Stimulated activated CD4-positive, alpha-beta T cell treated with anti-CD3 and anti-CD28 coated beads, Interleukin-15, amount 100 ng/mL, for 48 hours (primary cell): Measurements from ENCODE around the gene BLTP3A.
"Not testable (repeated sequence)": the region's sequence is repeated elsewhere in the genome, so short reads cannot be mapped to it uniquely, and the experiment has no call there.

Experiments
- DNase-seq, 2 donors: peaks; one replicate each; pipeline ENCODE4 v3.0.0-alpha.2; 2020; ENCODE audit warnings: low read depth in 2 of 2

The BLTP3A gene

GRCh38 chr6:34791701-34792604, at the start of gene BLTP3A:
Gene BLTP3A, plus strand, starts transcription at chr6:34792083. Its CDS starts 168 bp downstream, at chr6:34792251.
- peak; percentile 41 to 64 for DNase-seq

GRCh38 chr6:34742094-34742493, 49.8 kb upstream of the BLTP3A start:
- DNase-seq, result no peak

- no peak for DNase-seq
These were observed 48.1 kb upstream of the BLTP3A start for GRCh38 chr6:34743625-34744293.

DNA sequence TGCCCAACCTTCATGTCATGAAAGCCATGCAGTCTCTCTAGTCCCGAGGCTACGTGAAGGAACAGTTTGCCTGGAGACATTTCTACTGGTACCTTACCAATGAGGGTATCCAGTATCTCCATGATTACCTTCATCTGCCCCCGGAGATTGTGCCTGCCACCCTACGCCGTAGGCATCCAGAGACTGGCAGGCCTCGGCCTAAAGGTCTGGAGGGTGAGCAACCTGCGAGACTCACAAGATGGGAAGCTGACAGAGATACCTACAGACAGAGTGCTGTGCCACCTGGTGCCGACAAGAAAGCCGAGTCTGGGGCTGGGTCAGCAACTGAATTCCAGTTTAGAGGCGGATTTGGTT, 47.6 kb upstream of the BLTP3A start:
- DNase-seq, result not testable (repeated sequence)

DNA sequence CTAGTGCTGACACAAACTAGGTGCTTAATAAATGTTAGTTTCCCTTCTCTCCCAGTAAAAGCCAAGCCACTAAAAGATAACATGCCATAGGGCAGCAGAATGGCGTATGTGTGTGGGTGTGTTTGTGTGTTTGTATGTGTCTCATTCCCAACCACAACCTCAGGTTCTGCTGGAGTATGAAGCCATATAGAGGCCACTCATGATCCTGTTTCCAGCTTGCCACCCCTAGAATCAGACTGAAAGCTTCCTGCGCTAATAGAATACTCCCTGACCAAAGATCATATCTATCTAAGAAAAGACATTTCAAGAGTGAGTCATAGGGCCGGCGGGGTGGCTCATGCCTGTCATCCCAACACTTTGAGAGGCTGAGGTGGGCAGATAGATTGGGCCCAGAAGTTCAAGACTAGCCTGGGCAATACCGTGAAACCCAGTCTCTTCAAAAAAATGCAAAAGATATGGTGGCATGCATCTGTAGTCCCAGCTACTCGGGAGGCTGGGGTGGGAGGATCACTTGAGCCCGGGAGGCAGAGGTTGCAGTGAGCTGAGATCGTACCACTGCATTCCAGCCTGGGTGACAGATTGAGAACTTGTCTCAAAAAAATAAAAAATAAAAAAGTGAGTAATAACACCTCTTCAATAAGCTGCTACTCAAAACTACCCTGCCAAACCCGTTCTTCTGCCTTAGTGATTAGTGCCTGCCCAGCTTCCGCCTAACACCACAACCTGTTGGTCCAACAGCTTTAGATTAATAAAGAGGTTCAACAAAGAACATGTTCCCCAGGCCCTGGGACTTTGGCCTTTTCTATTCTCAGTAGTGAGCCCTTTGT, 46.4 kb upstream of the BLTP3A start:
- DNase-seq, result peak in 1 of 2 donors; percentile 9

GRCh38 chr6:34746104-34746846, 45.6 kb upstream of the BLTP3A start:
- DNase-seq, result no peak

DNA sequence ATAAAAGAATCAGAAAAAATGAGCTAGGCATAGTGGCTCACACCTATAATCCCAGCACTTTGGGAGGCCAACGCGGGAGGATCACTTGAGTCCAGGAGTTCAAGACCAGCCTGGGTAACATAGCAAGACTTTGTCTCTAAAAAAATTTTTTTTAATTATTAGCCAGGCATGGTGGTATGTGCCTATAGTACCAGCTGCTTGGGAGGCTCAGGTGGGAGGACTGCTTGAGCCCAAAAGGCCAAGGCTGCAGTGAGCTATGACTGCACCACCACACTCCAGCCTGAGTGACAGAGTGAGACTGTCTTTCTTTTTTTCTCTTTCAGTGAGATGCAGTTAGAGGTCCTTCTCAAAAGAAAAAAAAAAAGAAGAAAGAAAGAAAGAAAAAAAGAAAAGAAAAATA, 43.1 kb upstream of the BLTP3A start:
- DNase-seq, result no peak

GRCh38 chr6:34756513-34756856, 35.4 kb upstream of the BLTP3A start:
- peak; percentile 25 to 50 for DNase-seq

DNA sequence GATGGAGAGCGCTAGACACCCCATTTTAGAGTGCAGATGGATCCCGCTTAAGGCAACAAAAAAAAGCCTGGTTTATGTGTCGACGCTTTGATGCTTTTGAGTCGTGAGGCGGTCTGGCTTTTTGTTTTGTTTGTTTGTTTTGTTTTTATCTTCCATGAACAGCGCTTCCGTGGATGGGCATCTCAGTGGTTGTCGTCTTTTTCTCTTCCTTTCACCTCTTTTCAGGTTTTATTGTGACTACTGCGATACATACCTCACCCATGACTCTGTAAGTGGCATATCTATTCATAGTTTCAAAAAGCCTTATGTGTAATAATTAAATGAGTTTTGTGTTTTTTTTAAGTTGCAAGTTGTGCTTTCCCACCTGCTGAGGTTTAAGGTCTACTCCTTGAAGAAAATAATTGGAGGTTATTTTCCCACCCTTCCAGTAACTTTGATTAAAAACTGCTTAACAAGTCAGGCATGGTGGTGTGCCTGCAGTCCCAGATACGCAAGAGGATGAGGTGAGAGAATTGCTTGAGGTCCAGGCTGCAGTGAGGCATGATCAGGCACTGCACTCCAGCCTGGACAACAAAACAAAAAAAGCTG, 34.1 kb upstream of the BLTP3A start:
- DNase-seq, result no peak

GRCh38 chr6:34760108-34760507, 31.8 kb upstream of the BLTP3A start:
- no peak for DNase-seq

GRCh38 chr6:34761681-34762080, 30.2 kb upstream of the BLTP3A start:
- DNase-seq, result not testable (repeated sequence)

DNA sequence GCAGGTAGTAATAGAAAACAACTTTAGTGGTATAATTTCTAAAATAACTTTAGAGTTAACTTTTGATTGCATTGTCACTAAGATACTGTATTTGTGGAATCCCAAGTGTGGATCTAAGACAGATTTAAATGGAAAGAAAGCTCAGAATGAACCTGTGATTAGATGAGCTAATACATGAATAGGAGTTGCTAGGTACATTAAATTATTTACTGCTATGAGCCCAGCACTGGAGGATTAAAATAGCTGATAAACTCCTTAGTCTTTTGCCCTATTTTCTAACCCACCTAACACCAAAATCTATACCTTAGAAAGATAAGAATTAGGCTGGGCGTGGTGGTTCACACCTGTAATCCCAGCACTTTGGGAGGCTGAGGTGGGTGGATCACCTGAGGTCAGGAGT, 23.7 kb upstream of the BLTP3A start:
- no peak for DNase-seq

DNA sequence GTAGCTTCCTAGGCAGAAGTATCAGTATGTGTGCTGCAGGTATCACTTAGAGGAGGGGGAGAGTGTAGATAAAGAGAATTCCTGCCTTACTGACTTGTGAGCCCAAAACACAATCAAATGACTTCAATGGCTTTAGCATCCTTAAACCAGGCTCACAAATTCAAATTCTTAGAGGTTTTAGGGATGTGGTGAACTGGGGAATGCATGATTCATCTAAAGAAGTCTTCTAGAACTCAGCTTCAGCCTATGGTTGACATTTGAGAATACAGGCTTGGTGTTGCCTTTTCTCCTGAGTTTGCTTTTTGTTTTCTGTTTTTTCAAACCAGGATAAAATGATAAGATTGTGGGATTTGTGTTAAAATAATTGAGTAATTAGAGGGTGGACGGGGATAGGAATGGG, 20.2 kb upstream of the BLTP3A start:
- no peak for DNase-seq

DNA sequence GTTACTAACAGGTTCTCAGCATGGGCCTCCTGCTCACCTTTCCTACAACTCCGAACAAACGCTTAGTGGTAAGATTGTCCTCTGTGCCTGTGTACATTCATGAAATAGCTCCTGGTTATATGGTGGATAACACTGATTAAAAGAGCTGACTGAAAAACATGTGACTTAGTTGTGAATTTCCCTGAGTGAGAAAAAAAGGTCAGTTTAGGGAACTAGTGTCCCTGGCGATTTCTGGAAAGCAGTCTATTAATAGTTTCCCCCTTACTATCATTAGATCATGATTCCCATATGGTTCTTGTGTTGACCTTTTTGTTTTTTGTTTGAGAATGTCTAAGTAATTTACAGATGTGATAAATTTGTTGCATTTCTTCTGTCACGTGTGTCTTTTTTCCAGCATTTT, 18.9 kb upstream of the BLTP3A start:
- DNase-seq, result no peak

DNA sequence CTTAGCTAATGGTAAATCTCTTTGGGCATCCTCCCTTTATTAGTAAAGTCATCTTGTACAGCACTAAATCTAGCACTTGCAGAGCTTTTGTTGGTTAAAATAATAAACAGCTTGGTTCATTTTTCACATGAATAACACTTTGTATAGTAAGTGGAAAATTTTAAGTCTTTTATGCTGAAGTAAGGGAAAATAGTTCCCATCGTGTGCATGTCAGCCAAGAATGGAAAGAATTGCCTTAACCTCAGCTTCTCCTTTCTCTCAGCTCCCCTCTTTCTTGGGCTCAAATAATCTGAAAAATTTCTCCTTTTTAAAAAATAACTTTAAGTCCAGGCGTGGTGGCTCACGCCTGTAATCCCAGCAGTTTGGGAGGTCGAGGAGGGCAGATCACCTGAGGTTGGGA, 18.0 kb upstream of the BLTP3A start:
- DNase-seq, result no peak

DNA sequence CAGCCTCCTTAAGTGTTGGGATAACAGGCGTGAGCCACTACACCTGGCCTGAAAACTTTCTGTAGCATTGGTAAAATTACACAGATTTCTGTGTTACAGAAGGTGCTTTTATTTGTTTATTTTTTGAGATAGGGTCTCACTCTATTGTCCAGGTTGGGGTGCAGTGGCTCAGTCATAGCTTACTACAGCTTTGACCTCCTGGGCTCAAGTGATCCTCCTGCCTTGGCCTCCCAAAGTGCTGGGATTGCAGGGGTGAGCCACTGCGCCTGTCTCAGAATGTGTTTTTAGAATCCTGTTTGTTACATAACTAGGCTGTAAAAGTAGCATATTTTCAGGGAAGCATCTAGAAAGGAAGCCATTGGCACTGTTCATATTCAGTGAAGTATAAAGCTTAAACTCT, 16.9 kb upstream of the BLTP3A start:
- no peak for DNase-seq

DNA sequence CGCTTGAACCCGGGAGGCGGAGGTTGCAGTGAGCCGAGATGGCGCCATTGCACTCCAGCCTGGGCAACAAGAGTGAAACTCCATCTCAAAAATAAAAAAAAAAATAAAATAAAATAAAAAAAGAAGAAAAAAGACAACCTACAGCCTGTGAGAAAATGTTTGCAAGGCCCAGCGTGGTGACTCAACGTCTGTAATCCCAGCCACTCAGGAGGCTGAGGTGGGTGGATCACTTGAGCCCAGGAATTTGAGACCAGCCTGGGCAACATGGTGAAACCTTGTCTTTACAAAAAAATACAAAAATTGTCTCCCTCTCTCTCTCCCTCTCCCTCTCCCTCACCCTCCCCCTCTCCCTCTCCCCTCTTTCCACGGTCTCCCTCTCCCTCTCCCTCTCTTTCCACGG, 6.5 kb upstream of the BLTP3A start:
- not testable (repeated sequence) for DNase-seq

GRCh38 chr6:34787152-34787551, 4.7 kb upstream of the BLTP3A start:
- DNase-seq, result not testable (repeated sequence)

DNA sequence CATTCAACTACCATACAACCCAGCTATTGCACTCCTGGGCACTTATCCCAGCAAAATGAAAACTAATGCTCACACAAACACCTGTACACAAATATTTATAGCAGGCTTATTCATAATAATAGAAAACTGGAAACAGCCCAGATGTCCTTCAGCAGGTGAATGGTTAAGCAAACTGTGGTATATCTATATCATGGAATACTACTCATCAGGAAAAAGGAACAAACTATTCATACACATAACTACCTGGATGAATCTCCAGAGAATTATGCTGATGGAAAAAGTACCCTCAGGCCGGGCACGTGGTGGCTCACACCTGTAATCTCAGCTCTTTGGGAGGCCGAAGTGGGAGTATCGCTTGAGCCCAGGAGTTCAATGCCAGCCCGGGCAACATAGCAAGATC, 3.8 kb upstream of the BLTP3A start:
- DNase-seq, result no peak

DNA sequence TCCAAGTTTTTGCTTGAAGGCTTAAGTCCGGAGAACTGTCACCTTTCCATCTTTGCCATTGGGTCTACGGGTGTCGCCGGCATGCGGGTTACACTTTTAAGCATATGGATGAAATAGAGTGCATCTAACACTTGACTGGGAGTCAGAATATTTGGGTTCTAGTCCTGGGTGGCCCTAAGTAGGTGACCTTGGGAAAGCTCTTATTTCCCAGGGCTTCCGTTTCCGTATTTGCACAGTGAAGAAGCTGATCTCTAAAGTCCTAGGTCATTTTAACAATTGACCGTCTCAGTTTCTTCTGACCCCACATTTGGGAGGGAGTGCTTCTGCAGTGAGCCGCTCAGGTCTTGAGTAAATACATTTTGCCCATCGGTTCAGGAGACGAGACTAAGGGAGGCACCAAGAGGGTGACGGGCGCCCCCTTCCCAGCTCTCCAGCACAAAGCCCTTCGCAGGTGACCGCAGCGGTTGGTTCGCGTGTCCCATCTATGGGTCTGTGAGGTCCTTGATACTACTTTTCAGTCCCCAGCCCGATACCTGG, 651 bp upstream of the BLTP3A start:
- no peak for DNase-seq
